ENCODE data around the gene WDR44. TPM values are rescaled to one million over a fixed set of nuclear protein-coding genes. Genes with fewer than 3 reads are reported as not detected.

Gene WDR44
- total and polyA plus RNA-seq, 2 experiments from 2014 or later, result 15.0 to 17.7 TPM

- no peak overlapping the region for H2AFZ ChIP-seq
- no peak overlapping the region for H3K4me2 ChIP-seq (ENCODE audit: unreplicated experiment)
- H3K36me3 ChIP-seq (ENCODE audit: low read depth), result no peaks in the 10 kb centered on the region
- no peaks in the 10 kb centered on the region for H3K9me3 ChIP-seq (ENCODE audit: low read depth)
- no peak overlapping the region for H3K9ac ChIP-seq
- DNase-seq, result peak; percentile 31
- no peaks in the 10 kb centered on the region for H3K9me2 ChIP-seq (ENCODE audit: insufficient read depth)
- in situ Hi-C loops (cut with MboI), result no loop called here
- H3K4me3 ChIP-seq, result no peak overlapping the region
- H3K4me1 ChIP-seq (ENCODE audit: insufficient read depth), result peaks cover 45% of the 10 kb centered on the region
- no peaks in the 10 kb centered on the region for H3K27me3 ChIP-seq (replicated peaks; ENCODE audit: insufficient read depth)
- H3K79me2 ChIP-seq (ENCODE audit: insufficient read depth), result peaks cover 100% of the 10 kb centered on the region
- H4K20me1 ChIP-seq (ENCODE audit: insufficient read depth), result peaks cover 10% of the 10 kb centered on the region; the same call in 1 of the 2 replicates
- 97 to 100% methylated on average over 3 to 4 of the region's 4 CpGs for WGBS, 2 experiments (ENCODE audit: low coverage in 1 of 2, low lambda C conversion rate in 2 of 2, missing lambda C conversion rate in 2 of 2)
- H3K27ac ChIP-seq, result no peak overlapping the region
- H3F3A ChIP-seq (ENCODE audit: insufficient read depth), result peaks cover 21% of the 10 kb centered on the region; the same call in 1 of the 2 replicates
- TF ChIP-seq EZH2 (IDR thresholded peaks at IDR 0.05; ENCODE audit: insufficient read depth, poor library complexity, severe bottlenecking) (no peak), EZH2phosphoT487 (IDR thresholded peaks at IDR 0.05; ENCODE audit: insufficient read depth, low read depth) (no peak)
Observed at GRCh38 chrX:118353081-118353850, 7.4 kb downstream of the WDR44 start.

DNA sequence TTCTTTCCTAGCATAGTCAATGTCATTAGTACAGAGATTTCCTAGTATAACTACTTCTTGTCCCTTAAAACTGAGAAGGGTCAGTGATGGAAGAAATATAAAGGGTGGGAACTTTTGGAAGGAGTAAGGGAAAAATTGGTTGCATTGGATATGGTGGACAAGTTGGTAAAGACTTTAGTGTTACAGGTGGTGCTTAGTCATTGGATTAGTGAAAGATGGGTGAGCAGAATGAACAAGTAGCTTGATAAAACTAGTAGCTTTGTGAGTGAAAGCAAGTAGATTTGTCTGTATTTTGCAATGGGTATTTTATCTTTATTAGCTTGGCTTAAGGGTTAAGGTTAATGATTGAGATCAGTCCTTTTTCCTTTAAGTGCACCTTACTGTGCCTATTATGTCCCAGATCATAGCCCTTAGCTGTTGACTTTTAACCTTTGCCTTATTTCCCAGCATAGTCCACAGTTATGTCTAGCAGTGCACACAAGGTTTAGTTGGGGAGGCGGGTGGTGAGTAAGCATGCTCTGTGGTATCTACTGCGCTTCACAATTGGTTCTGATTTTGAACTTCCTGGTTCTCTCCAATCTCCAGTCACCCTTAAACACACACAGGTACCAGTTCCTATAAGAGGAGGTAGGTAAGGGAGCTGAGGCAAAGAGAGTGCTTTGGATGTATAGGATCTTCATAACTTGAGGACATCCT lies 9.5 kb downstream of the WDR44 start:
- 95 to 100% methylated on average over 2 of the region's 2 CpGs for WGBS, 2 experiments (ENCODE audit: low coverage in 1 of 2, low lambda C conversion rate in 2 of 2, missing lambda C conversion rate in 2 of 2)
- Histone ChIP-seq H3K9me3 (ENCODE audit: low read depth) (no peaks in the 10 kb centered on the region), H3K9ac (no peak overlapping the region), H3K4me2 (ENCODE audit: unreplicated experiment) (no peak overlapping the region), H3K27ac (0 out of 2 replicates have a peak overlapping the region, but pooled peaks have one; percentile 45), H4K20me1 (ENCODE audit: insufficient read depth) (0 out of 2 replicates have a peak, but pooled peaks cover 6% of the 10 kb centered on the region), H3K9me2 (ENCODE audit: insufficient read depth) (no peaks in the 10 kb centered on the region), H3F3A (ENCODE audit: insufficient read depth) (peaks cover 11% of the 10 kb centered on the region; the same call in 1 of the 2 replicates), H3K4me1 (ENCODE audit: insufficient read depth) (peaks cover 32% of the 10 kb centered on the region), H3K27me3 (replicated peaks; ENCODE audit: insufficient read depth) (no peaks in the 10 kb centered on the region), H3K36me3 (ENCODE audit: low read depth) (no peaks in the 10 kb centered on the region), H3K79me2 (ENCODE audit: insufficient read depth) (peaks cover 100% of the 10 kb centered on the region), H3K4me3 (no peak overlapping the region), H2AFZ (no peak overlapping the region)
- no peak for TF ChIP-seq EZH2phosphoT487 (IDR thresholded peaks at IDR 0.05; ENCODE audit: insufficient read depth, low read depth)
- no peak for TF ChIP-seq EZH2 (IDR thresholded peaks at IDR 0.05; ENCODE audit: insufficient read depth, poor library complexity, severe bottlenecking)
- in situ Hi-C loops (cut with MboI), result no loop called here
- DNase-seq, result no peak

- TF ChIP-seq EZH2 (IDR thresholded peaks at IDR 0.05; ENCODE audit: insufficient read depth, poor library complexity, severe bottlenecking) (no peak), EZH2phosphoT487 (IDR thresholded peaks at IDR 0.05; ENCODE audit: insufficient read depth, low read depth) (no peak)
- Histone ChIP-seq H3K9me2 (ENCODE audit: insufficient read depth) (no peaks in the 10 kb centered on the region), H3K27ac (peak overlapping the region; percentile 45; the same call in 1 of the 2 replicates), H3K27me3 (replicated peaks; ENCODE audit: insufficient read depth) (no peaks in the 10 kb centered on the region), H3K4me1 (ENCODE audit: insufficient read depth) (peaks cover 32% of the 10 kb centered on the region), H4K20me1 (ENCODE audit: insufficient read depth) (peaks cover 6% of the 10 kb centered on the region; the same call in 1 of the 2 replicates), H3K9ac (no peak overlapping the region), H2AFZ (no peak overlapping the region), H3K36me3 (ENCODE audit: low read depth) (no peaks in the 10 kb centered on the region), H3K79me2 (ENCODE audit: insufficient read depth) (peaks cover 100% of the 10 kb centered on the region), H3F3A (ENCODE audit: insufficient read depth) (peaks cover 10% of the 10 kb centered on the region; the same call in 1 of the 2 replicates), H3K9me3 (ENCODE audit: low read depth) (no peaks in the 10 kb centered on the region), H3K4me3 (no peak overlapping the region), H3K4me2 (ENCODE audit: unreplicated experiment) (no peak overlapping the region)
- DNase-seq, result peak; percentile 28
- in situ Hi-C loops (cut with MboI), result no loop called here
- WGBS, 2 experiments (ENCODE audit: low coverage in 1 of 2, low lambda C conversion rate in 2 of 2, missing lambda C conversion rate in 2 of 2), result 11 to 23% methylated on average over 2 of the region's 2 CpGs
Observed at GRCh38 chrX:118356154-118356701, 10.3 kb downstream of the WDR44 start.

DNA sequence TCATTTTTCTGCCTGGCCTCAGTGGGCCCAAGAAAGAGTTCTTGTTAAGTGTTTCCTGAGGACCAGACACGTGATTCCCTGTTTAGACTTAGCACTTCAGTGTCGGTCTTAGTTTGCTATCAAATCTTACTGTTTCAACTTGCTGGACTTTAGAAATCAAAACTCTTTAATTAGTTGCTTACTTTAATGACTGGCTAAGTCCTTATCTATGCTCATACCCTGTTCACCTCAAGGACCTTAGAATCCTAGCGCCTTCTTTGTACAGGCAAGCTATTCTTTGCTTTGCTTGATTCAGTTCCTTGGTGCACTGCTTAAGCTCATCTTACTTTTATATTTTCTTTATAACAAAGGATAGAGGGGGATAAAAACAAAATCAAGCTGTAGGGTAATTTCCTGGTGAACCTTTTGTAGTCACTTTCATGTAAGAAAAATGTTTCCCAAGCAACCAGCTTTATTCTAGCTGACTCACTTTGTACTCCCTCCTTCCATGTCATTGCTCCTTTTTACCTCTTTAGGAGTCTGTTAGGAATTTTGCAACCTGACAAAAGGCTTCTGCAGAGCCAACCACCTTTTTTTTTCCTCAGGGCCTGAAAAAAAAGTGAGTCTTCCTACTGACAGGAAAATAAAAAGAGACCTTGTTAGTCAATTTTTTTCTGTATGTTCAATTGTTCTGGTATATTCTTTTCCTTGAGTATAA lies 14.7 kb downstream of the WDR44 start:
- H2AFZ ChIP-seq, result no peak overlapping the region
- H3K4me2 ChIP-seq (ENCODE audit: unreplicated experiment), result peak overlapping the region; percentile 57
- no peaks in the 10 kb centered on the region for H3K9me3 ChIP-seq (ENCODE audit: low read depth)
- peaks cover 100% of the 10 kb centered on the region for H3K79me2 ChIP-seq (ENCODE audit: insufficient read depth)
- peaks cover 20% of the 10 kb centered on the region for H3K4me1 ChIP-seq (ENCODE audit: insufficient read depth)
- H3K9me2 ChIP-seq (ENCODE audit: insufficient read depth), result no peaks in the 10 kb centered on the region
- H3F3A ChIP-seq (ENCODE audit: insufficient read depth), result peaks cover 10% of the 10 kb centered on the region; the same call in 1 of the 2 replicates
- H3K27me3 ChIP-seq (replicated peaks; ENCODE audit: insufficient read depth), result no peaks in the 10 kb centered on the region
- 93 to 99% methylated on average over 3 of the region's 3 CpGs for WGBS, 2 experiments (ENCODE audit: low coverage in 1 of 2, low lambda C conversion rate in 2 of 2, missing lambda C conversion rate in 2 of 2)
- peak overlapping the region; percentile 27; the same call in 1 of the 2 replicates for H3K9ac ChIP-seq
- in situ Hi-C loops (cut with MboI), result no loop called here
- no peak for TF ChIP-seq EZH2phosphoT487 (IDR thresholded peaks at IDR 0.05; ENCODE audit: insufficient read depth, low read depth)
- TF ChIP-seq EZH2 (IDR thresholded peaks at IDR 0.05; ENCODE audit: insufficient read depth, poor library complexity, severe bottlenecking), result no peak
- H3K4me3 ChIP-seq, result no peak overlapping the region
- H3K36me3 ChIP-seq (ENCODE audit: low read depth), result no peaks in the 10 kb centered on the region
- no peaks in the 10 kb centered on the region; the same call in 1 of the 2 replicates for H4K20me1 ChIP-seq (ENCODE audit: insufficient read depth)
- peak overlapping the region; percentile 61 for H3K27ac ChIP-seq
- DNase-seq, result peak; percentile 56

Measured in GM23248 (cell line).